Right forelimb (tissue), 1 donor: ENCODE data around the gene ATP1B1.

Source experiments
- DNase-seq: peaks from one replicate; pipeline ENCODE4 v3.0.0-alpha.2; 2018

Gene ATP1B1

DNA sequence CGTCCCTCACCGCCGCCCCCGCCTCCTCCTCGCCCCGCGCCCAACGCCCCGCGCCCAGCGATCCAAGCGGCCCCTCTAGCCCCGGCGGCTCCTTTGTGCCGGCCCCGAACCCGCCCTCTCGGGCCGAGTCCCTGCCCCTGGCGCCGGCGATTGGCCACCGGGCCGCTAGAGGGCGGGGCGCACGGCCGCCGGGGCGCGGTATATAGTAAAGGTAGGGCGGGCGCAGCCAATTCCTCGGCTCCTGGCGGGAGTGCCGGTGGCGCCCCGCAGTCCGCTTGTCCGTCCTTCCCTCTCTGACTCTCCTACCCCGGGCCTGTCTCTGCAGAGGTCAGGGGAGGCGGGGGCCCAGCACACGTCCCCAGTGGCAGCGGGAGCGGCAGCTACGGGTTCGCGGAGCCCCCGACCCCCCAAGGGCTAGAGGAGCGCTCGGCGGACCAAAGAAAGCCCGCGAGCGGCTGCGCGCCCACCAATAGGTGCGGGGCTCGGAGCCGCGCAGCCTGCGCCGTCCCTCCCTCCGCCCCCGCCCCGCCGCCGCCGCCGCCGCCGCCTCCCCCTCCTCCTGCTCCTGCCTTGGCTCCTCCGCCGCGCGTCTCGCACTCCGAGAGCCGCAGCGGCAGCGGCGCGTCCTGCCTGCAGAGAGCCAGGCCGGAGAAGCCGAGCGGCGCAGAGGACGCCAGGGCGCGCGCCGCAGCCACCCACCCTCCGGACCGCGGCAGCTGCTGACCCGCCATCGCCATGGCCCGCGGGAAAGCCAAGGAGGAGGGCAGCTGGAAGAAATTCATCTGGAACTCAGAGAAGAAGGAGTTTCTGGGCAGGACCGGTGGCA, at the start of gene ATP1B1:
ATP1B1 (plus strand) TSS at position 596 of the 826 bp plus-strand sequence; CDS start at position 736, 140 bp downstream.
- peak; percentile 91 for DNase-seq

GRCh38 chr1:169059421-169059820, 47.1 kb upstream of the ATP1B1 start:
- DNase-seq: no peak

GRCh38 chr1:169060043-169060722, 46.3 kb upstream of the ATP1B1 start:
- no peak for DNase-seq

DNA sequence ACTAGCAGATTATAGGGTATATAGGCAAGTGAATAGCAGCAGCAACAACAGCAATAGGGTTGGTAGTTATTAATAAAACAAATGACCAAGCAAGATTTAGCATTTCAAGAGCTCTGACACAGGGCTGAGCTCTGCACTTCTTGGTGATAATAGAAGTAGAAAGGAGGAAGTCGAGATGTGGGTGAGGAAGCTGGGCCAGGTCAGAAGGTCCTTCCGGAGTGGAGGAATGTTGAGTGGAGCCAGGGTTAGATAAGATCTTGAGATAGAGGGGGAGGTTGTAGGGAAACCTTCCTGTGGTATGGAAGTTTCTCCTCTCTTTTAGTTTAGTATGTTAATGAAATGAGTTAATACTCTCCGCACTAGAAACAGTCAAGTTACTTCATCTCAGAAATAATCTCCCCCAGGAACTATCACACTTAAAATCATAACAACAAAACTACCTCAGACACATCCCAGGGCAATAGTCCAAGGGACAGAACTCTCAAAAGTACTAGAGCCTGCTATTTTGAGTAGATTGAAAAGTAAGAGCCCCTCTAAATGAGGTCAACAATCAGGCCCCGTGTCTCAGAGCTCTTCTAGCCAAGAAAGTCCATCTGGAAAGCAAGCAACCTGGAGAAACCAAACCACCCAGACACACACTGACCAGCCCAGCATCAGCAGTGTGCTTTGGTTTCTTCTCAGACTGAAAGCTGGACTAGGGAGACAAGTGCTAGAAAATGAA, 45.4 kb upstream of the ATP1B1 start:
- DNase-seq: no peak

GRCh38 chr1:169062152-169062551, 44.3 kb upstream of the ATP1B1 start:
- no peak for DNase-seq

GRCh38 chr1:169064103-169064502, 42.4 kb upstream of the ATP1B1 start:
- no peak for DNase-seq

- DNase-seq: no peak
Observed at GRCh38 chr1:169070547-169070946, 35.9 kb upstream of the ATP1B1 start.

DNA sequence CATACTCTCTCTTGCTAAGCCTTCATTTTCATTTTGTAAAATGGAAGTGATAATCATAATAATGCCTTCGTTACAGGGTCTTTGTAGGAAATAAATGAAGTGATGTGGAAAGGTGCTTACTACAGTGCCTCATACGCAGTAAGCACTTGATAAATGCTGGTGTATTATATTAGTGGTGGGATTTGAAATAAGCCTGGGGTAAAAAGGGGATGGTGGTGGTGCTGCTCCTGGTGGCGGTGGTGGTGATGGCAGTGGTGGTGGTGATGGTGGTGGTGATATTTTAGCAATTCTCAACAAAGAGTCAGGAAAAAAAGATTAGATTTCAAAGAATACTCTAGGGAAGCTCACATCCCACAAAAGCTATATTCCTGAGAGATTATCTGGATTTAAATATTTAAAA, 35.5 kb upstream of the ATP1B1 start:
- DNase-seq: no peak

DNA sequence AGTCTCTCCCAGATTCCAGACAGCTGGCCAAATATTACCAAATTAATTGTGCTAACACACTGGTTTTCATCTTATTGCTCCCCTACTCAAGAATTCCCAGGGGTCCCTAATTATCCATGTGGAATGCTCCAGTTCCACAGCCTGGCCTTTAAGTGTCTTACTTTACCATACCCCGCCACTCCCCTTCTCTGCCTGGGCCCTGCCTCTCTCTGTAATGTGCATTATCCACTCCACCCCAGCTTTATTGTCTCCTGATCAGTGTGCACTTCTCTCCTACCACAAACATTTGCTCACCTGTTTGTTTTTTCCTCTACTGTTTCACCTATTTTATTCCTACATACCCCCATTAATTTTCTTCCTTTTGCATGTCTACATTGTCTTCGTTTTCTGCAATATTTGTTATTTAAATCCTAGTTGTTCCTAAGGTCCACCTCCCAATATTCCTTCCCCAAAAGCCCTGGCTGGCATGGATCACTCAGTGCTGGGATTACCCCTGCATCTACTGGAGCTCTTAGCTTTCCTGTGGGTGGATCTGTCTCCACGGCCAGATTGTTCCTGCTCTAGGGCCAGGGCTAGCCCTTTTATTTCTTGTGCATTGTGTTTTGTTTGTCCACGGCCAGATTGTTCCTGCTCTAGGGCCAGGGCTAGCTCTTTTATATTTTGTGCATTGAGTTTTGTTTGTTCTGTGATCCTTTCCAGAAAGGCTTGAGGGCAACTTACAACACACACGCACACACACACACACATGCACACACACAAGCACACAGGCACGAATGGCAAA, 33.4 kb upstream of the ATP1B1 start:
- DNase-seq: no peak

- DNase-seq: no peak
Observed at GRCh38 chr1:169078163-169078883, 28.2 kb upstream of the ATP1B1 start.

- DNase-seq: no peak
Observed at GRCh38 chr1:169081503-169082123, 24.9 kb upstream of the ATP1B1 start.

GRCh38 chr1:169085911-169086310, 20.6 kb upstream of the ATP1B1 start:
- no peak for DNase-seq

DNA sequence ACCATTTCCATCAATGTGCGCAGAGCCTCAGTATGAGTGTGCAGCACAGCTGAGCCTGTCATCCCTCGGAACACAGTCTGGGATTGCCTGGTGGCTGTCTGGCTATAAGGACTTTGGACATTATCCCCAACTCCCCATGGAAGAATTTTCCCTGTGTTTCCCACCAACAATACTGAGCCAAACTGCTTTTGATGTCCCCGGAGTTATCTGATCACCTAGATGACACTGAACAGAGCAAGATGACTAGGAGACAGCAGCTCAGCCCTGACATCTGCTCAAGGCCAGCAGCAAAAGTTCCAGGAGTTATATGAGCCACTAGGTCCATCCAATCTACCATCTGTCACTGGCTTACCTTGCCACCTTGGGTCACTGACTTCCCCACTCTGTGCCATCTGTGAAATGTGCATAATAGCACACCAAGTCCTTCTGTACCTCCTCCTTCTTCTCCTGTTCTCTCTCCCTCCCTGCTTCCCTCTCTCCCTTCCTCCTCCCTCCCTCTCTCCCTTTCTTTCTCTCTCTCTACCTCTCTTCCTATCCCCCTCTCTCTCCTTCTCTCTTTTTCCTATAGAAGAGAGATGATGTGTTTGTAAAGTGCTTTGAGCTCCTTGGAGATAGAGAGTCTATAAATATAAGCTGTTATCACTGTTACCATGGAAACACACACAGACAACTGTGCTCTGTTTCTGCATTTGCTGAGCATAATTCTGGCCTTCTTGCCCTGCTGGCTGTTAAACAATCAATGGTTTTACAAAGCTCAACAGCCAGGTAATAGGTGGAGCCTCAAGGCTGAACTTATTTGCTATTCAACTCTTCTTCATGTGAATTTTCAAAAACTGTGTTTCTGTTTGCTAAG, 19.7 kb upstream of the ATP1B1 start:
- no peak for DNase-seq

DNA sequence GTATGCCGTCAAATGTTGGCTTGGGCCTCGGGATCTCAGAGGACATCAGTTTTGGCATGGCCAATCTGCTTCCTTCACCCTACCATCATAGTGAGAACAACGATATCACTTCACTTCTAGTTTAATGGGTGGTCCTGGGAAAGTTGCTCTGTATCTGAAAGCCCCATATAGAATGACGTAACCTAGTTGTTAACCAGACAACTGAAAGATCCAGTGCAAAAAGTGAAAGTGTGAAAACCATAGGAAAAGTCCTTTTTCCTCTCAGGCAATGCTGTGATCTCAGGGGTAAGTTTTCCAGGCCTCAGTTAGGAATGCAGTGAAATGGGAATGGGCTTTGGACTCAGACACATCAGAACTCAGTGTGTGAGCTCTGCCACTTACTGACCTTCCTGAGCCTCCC, 18.6 kb upstream of the ATP1B1 start:
- no peak for DNase-seq

DNA sequence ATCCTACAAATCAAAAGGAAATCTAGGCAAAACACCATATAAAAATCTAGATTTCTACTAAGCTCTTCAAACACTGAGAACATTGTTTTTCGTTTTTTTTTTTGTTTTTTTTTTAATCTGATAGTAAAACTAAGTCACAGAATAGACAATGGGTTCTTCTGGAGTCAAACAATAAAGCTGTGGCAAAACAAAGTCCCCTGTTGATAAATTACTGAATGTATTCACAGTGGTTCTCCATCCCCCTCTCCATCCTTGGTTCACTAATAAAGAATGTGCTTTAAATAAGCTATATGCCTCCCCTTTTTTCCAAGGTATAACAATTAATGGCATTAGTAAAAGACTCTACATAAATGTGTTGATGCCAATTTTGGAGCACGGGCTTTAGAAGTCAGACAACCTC, 16.7 kb upstream of the ATP1B1 start:
- DNase-seq: no peak

- no peak for DNase-seq
Observed at GRCh38 chr1:169090308-169090899, 16.1 kb upstream of the ATP1B1 start.

GRCh38 chr1:169090900-169091311, 15.6 kb upstream of the ATP1B1 start:
- no peak for DNase-seq

GRCh38 chr1:169091480-169091941, 15.0 kb upstream of the ATP1B1 start:
- DNase-seq: no peak

- DNase-seq: no peak
Observed at GRCh38 chr1:169092399-169092798, 14.1 kb upstream of the ATP1B1 start.
